Neural crest cell (in vitro differentiated cells): ENCODE data around the gene PRKN. TPM values are rescaled to one million over a fixed set of nuclear protein-coding genes. Genes with fewer than 3 reads are reported as not detected.

ENCODE experiments used
- DNase-seq: peaks from one replicate; pipeline ENCODE4 v3.0.0; 2021; ENCODE audit warnings: low read depth, mixed read lengths, low spot score
- H3K27ac Mint-ChIP-seq: one replicate; pipeline ENCODE4 v1.8.0; 2021; ENCODE audit warnings: mild to moderate bottlenecking, mixed read lengths; ENCODE audit not compliant: unreplicated experiment
- H3K27me3 Mint-ChIP-seq: 2 replicates; pipeline ENCODE4 v1.8.0; 2021; ENCODE audit warnings: low read depth, mild to moderate bottlenecking, mixed read lengths
- H3K36me3 Mint-ChIP-seq: 2 replicates; pipeline ENCODE4 v1.8.0; 2021; ENCODE audit warnings: low read depth, mild to moderate bottlenecking, mixed read lengths
- H3K4me1 Mint-ChIP-seq: 2 replicates; pipeline ENCODE4 v1.8.0; 2021; ENCODE audit warnings: mixed read lengths
- H3K4me3 Mint-ChIP-seq: one replicate; pipeline ENCODE4 v1.8.0; 2021; ENCODE audit warnings: mild to moderate bottlenecking, mixed read lengths
- H3K9me3 Mint-ChIP-seq: 2 replicates; pipeline ENCODE4 v1.8.0; 2021; ENCODE audit warnings: mixed read lengths
- total RNA-seq: library from RNA; stranded (reverse); gene quantifications from 2 replicates; pipeline ENCODE4 v1.2.1, GENCODE V29; 2021
- TF ChIP-seq, protein P1 (sequence below): fragments of 200-600 bp; sonication (generic); conservative IDR thresholded peaks from 2 replicates; pipeline ENCODE4 v1.5.0; 2021; ENCODE audit warnings: antibody characterized with exemption, mild to moderate bottlenecking

The PRKN gene
- total RNA-seq, 1 donor from 2014 or later: 3.2 TPM

- Mint-ChIP-seq H3K27me3 (no peaks in the 10 kb centered on the region), H3K27ac (no peak overlapping the region), H3K9me3 (no peaks in the 10 kb centered on the region), H3K4me3 (no peak overlapping the region), H3K4me1 (peaks cover 9% of the 10 kb centered on the region), H3K36me3 (no peaks in the 10 kb centered on the region)
- TF ChIP-seq, protein P1, sequence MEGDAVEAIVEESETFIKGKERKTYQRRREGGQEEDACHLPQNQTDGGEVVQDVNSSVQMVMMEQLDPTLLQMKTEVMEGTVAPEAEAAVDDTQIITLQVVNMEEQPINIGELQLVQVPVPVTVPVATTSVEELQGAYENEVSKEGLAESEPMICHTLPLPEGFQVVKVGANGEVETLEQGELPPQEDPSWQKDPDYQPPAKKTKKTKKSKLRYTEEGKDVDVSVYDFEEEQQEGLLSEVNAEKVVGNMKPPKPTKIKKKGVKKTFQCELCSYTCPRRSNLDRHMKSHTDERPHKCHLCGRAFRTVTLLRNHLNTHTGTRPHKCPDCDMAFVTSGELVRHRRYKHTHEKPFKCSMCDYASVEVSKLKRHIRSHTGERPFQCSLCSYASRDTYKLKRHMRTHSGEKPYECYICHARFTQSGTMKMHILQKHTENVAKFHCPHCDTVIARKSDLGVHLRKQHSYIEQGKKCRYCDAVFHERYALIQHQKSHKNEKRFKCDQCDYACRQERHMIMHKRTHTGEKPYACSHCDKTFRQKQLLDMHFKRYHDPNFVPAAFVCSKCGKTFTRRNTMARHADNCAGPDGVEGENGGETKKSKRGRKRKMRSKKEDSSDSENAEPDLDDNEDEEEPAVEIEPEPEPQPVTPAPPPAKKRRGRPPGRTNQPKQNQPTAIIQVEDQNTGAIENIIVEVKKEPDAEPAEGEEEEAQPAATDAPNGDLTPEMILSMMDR: peak; percentile 59
- no peak for DNase-seq
Measured at GRCh38 chr6:161836643-161837448, 890.7 kb downstream of the PRKN start.

- H3K4me1 Mint-ChIP-seq: peaks cover 9% of the 10 kb centered on the region
- H3K9me3 Mint-ChIP-seq: no peaks in the 10 kb centered on the region
- no peaks in the 10 kb centered on the region for H3K36me3 Mint-ChIP-seq
- H3K27me3 Mint-ChIP-seq: no peaks in the 10 kb centered on the region
- TF ChIP-seq, protein P1: peak; percentile 13
- DNase-seq: no peak
- no peak overlapping the region for H3K27ac Mint-ChIP-seq
- no peak overlapping the region for H3K4me3 Mint-ChIP-seq
Measured at GRCh38 chr6:161835500-161836215, 891.9 kb downstream of the PRKN start.

- Mint-ChIP-seq H3K27ac (no peak overlapping the region), H3K36me3 (no peaks in the 10 kb centered on the region), H3K9me3 (no peaks in the 10 kb centered on the region), H3K4me3 (no peak overlapping the region), H3K27me3 (no peaks in the 10 kb centered on the region), H3K4me1 (peaks cover 15% of the 10 kb centered on the region)
- TF ChIP-seq, protein P1: no peak
- no peak for DNase-seq
Measured at GRCh38 chr6:161834426-161834825, 893.1 kb downstream of the PRKN start.

DNA sequence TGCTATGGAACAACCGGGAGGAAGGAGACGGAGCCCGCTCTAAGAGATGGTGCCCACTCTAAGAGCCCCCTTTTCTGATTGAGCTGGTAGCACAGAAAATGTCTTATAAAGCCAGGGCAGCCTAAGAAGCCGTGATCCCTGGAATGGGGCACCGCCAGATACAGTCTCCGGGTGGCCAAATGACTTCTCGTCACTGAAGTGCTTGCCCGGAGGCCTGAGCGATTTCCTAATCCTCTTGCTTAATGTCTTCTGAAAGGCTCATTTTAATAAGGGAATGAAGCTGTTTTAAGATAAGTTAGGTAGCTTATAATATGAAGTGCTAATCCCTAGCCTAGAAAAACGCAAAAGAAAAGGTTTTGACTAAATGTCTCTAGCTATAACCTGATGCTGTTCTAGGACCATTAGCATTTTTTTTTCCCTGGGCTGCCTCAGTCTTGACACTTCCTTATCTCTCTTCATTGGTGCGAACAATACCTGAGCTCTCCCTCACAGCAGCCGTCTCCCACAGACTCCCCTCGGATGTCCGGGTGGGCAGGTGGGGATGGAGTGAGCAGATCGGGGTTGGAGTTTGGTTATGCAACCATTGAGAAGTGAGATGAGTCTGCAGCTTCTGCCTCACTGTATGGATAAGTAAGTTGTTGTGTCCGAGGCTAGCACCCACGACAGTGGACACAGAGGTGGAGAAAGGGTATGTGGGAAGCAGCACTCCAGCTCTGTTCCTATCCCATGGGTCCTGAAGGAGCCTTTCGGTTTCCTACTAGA lies 894.3 kb downstream of the PRKN start:
- DNase-seq: no peak
- Mint-ChIP-seq H3K27ac (no peak overlapping the region), H3K9me3 (no peaks in the 10 kb centered on the region), H3K4me3 (no peak overlapping the region), H3K27me3 (no peaks in the 10 kb centered on the region), H3K4me1 (peaks cover 10% of the 10 kb centered on the region), H3K36me3 (no peaks in the 10 kb centered on the region)
- TF ChIP-seq, protein P1: no peak

- Mint-ChIP-seq H3K9me3 (no peaks in the 10 kb centered on the region), H3K4me3 (no peak overlapping the region), H3K4me1 (peaks cover 10% of the 10 kb centered on the region), H3K36me3 (no peaks in the 10 kb centered on the region), H3K27ac (no peak overlapping the region), H3K27me3 (no peaks in the 10 kb centered on the region)
- TF ChIP-seq, protein P1: no peak
- no peak for DNase-seq
Measured at GRCh38 chr6:161832622-161833021, 894.9 kb downstream of the PRKN start.
